Measurements from ENCODE around the gene OPCML.

Gene OPCML

GRCh38 chr11:132455044-132455443 lies 1077.3 kb downstream of the OPCML start:
- TF ChIP-seq CTCF (IDR thresholded peaks at IDR 0.05; ENCODE audit: low read depth, low read length, missing control alignments), result no peak
- in situ Hi-C loops (cut with HindIII; ENCODE audit: low pct_ligation_motif_present, low sequenced_read_pairs), result no loop called here
- H3K27me3 ChIP-seq (replicated peaks), result no peaks in the 10 kb centered on the region
- no peak overlapping the region for H3K27ac ChIP-seq
- DNase-seq, result no peak
- H3K4me3 ChIP-seq (ENCODE audit: low read depth, low read length), result no peak overlapping the region
- no peaks in the 10 kb centered on the region for H3K36me3 ChIP-seq (replicated peaks)

- H3K4me3 ChIP-seq (ENCODE audit: low read depth, low read length), result no peak overlapping the region
- H3K27me3 ChIP-seq (replicated peaks), result no peaks in the 10 kb centered on the region
- no peaks in the 10 kb centered on the region for H3K36me3 ChIP-seq (replicated peaks)
- DNase-seq, result peak; percentile 7
- no peak overlapping the region for H3K27ac ChIP-seq
- no peak for TF ChIP-seq CTCF (IDR thresholded peaks at IDR 0.05; ENCODE audit: low read depth, low read length, missing control alignments)
- in situ Hi-C loops (cut with HindIII; ENCODE audit: low pct_ligation_motif_present, low sequenced_read_pairs), result no loop called here
Measured at GRCh38 chr11:132453406-132453805, 1078.9 kb downstream of the OPCML start.

- Histone ChIP-seq H3K4me3 (ENCODE audit: low read depth, low read length) (no peak overlapping the region), H3K27ac (no peak overlapping the region), H3K36me3 (replicated peaks) (no peaks in the 10 kb centered on the region), H3K27me3 (replicated peaks) (no peaks in the 10 kb centered on the region)
- in situ Hi-C loops (cut with HindIII; ENCODE audit: low pct_ligation_motif_present, low sequenced_read_pairs), result no loop called here
- DNase-seq, result no peak
- TF ChIP-seq CTCF (IDR thresholded peaks at IDR 0.05; ENCODE audit: low read depth, low read length, missing control alignments), result no peak
Measured at GRCh38 chr11:132452616-132453015, 1079.7 kb downstream of the OPCML start.

- no peak for DNase-seq
- in situ Hi-C loops (cut with HindIII; ENCODE audit: low pct_ligation_motif_present, low sequenced_read_pairs), result no loop called here
Measured at GRCh38 chr11:132451942-132452601, 1080.2 kb downstream of the OPCML start.

GRCh38 chr11:132450631-132451030 lies 1081.7 kb downstream of the OPCML start:
- in situ Hi-C loops (cut with HindIII; ENCODE audit: low pct_ligation_motif_present, low sequenced_read_pairs), result no loop called here
- TF ChIP-seq CTCF (IDR thresholded peaks at IDR 0.05; ENCODE audit: low read depth, low read length, missing control alignments), result no peak
- Histone ChIP-seq H3K36me3 (replicated peaks) (no peaks in the 10 kb centered on the region), H3K27ac (no peak overlapping the region), H3K27me3 (replicated peaks) (no peaks in the 10 kb centered on the region), H3K4me3 (ENCODE audit: low read depth, low read length) (no peak overlapping the region)
- DNase-seq, result no peak

More at GRCh38 chr11:132451942-132452601, 1080.2 kb downstream of the OPCML start:
- H3K27me3 ChIP-seq (replicated peaks), result no peaks in the 10 kb centered on the region
- TF ChIP-seq CTCF (IDR thresholded peaks at IDR 0.05; ENCODE audit: low read depth, low read length, missing control alignments), result no peak
- H3K36me3 ChIP-seq (replicated peaks), result no peaks in the 10 kb centered on the region
- no peak overlapping the region for H3K27ac ChIP-seq
- H3K4me3 ChIP-seq (ENCODE audit: low read depth, low read length), result no peak overlapping the region
